Bone marrow (tissue), 2 donors: ENCODE measurements around the gene HLA-E.
A peak's percentile ranks its signal among the peaks of the same experiment; 100 is the strongest.
"Not testable (repeated sequence)": the region's sequence is repeated elsewhere in the genome, so short reads cannot be mapped to it uniquely, and the experiment has no call there.

Experiments used
- DNase-seq, 2 donors: peaks; one replicate each; lab custom pipeline; 2025; lab: John Stamatoyannopoulos, UW

The HLA-E gene

DNA sequence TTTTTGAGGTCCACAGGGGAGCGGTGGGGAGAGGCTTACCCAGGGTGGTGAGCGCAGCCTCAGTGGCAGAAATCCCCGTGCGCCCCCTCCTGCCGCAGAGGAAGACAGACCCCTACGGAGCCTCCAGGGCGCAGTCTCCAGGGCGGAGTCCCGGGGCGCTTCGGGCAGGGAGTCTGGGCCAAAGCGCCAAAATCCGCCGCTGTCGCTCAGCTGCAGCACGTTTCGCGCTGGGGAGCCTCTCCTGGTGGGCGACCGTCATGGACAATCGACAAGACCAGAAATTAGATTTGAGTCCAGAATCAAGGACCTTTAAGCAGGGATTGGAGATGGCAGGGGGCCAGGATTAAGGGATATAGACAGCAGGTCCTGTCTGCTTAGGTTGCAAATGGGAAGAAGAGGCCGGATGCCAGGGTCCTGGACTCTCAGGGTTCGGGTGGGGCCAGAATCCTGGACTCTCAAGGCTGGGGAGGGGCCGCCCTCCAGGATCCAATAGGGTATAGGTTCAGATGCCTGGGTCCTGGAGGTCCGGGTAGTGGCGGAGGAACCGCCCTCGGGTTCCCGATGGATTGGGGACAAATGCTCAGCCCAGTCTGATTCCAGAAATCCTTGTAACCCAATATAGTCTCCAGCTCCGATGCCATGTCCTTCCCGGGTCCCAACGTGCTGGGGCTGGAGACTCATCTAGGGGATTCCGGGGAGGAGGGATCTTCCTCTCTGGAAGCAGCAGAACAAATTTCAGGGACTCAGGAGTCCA is 7.9 kb upstream of the HLA-E start:
- DNase-seq, result no peak

DNA sequence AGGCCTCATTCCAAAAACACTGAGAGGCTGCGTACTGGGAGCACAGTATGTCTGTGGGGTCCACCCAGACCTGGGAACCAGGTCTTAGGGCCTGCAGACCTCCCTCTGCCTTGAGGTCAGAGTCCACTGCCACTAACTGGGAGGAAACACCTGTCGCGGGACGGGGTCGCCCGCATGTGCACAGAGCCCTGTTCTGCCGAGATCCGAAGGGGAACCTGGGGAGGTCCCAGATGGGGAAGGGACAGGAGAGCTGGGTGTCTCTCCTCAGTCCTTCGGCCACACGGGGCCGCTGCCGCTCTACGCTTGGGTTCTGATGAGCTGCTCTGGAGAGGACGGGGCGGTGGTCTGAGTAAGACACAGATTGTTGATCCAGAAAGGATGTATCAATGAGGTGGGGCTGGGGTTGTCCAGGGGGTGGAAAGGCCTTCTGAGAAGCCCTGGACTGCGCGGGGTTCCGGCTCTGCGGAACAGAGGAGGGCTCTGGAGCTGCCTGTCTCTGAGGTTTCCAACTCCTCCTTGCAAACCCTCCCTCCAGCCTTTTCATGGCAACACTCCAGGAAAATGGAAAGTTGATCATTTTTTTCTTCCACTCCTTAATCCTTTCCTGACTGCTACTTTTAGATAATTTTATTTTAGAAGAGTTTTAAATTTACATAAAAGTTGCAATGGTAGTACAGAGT is 7.2 kb upstream of the HLA-E start:
- DNase-seq, result peak; percentile 42 to 86

DNA sequence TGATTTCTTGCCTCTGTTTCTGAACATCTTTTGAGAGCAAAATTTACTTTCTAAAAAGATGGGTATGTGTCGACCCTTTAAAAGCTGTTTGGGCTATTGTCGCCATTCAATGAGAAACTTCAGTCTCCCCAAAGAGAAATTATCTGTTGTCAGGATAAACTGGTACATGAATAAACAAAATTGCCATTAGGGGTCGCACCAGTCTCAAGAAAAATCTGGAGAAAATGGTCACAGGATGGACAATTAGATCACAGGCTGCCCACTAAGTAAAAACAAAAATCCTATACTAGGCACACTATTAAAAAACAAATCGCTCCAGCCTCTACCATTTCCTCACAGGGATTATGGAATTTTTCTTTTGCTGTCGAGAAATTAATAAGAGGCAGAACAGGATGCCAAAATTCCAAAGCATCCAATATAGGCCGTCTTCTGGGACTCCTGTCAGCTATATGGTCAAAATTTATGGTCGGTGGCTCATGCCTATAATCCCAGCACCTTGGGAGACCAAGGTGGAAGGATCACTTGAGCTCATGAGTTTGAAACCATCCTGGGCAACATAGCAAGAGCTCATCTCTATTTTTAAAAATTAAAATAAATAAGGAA is 5.5 kb upstream of the HLA-E start:
- DNase-seq, result peak in 1 of 2 donors; percentile 44

GRCh38 chr6:30485236-30485635 is 4.1 kb upstream of the HLA-E start:
- DNase-seq, result no peak

- DNase-seq, result no peak
Observed at GRCh38 chr6:30487926-30488325, 1.4 kb upstream of the HLA-E start.

- DNase-seq, result not testable (repeated sequence)
Observed at GRCh38 chr6:30488697-30489080, 620 bp upstream of the HLA-E start.

DNA sequence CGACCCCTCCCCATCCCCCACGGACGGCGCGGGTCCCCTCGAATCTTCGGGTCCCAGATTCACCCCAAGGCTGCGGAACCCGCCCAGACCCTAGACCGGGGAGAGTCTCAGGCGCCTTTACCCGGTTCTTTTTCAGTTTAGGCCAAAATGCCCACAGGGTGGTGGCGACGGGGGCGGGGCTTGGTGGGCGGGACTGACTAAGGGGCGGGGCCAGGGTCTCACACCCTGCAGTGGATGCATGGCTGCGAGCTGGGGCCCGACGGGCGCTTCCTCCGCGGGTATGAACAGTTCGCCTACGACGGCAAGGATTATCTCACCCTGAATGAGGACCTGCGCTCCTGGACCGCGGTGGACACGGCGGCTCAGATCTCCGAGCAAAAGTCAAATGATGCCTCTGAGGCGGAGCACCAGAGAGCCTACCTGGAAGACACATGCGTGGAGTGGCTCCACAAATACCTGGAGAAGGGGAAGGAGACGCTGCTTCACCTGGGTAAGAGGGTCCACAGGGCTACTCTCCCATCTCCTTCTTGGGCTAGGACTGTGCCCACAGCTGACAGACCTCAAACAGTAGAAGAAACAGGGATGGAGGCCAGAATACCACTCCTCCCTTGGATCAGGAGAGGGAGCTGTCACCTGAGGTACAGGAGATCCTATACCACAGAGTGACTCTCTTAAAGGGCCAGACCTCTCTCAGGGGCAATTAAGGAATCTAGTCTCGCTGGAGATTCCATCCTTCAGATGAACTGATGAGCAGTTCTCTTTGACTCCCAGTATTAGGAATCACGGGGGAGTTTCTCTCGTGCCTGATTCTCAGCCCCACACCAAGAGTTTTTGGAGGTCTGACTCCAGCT is 942 bp downstream of the HLA-E start:
- peak; percentile 17 to 70 for DNase-seq

GRCh38 chr6:30491291-30491953 is 2.1 kb downstream of the HLA-E start:
- not testable (repeated sequence) for DNase-seq

GRCh38 chr6:30491991-30492952 is 3.0 kb downstream of the HLA-E start:
- DNase-seq, result no peak

GRCh38 chr6:30493643-30494250 is 4.4 kb downstream of the HLA-E start:
- DNase-seq, result no peak

- no peak for DNase-seq
Observed at GRCh38 chr6:30494291-30494861, 5.1 kb downstream of the HLA-E start.

GRCh38 chr6:30495060-30495459 is 5.8 kb downstream of the HLA-E start:
- DNase-seq, result not testable (repeated sequence)

GRCh38 chr6:30495993-30496392 is 6.7 kb downstream of the HLA-E start:
- DNase-seq, result no peak

DNA sequence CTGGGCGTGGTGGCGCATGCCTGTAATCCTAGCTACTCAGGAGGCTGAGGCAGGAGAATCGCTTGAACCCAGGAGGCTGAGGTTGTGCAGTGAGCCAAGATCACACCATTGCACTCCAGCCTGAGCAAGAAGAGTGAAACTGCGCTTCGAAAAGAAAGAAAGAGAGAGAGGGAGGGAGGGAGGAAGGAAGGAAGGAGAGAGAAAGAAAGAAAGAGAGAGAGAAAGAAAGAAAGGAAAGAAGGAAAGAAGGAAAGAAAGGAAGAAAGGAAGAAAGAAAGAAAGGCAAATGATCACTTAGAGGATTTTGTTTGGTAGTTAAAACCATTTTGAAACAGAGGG is 7.9 kb downstream of the HLA-E start:
- not testable (repeated sequence) for DNase-seq

DNA sequence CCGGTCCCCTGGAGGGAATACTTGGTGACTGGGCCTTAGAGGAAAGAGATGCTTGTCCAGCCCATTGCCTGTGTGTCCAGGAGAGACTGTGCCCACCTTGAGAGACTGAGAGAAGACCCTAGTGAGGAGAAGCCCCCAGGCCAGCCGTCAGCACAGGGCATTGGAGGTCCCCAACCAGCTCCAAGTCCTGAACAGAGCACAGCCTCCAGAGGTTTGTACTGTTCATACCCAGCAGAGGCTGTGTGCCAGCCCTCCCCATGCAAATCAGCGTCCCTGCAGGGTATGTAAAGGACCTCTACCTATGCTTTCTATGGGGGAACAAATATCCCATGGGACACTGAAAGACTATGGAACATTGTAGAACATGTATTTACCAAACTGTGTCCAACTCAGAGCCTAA is 8.4 kb downstream of the HLA-E start:
- no peak for DNase-seq

DNA sequence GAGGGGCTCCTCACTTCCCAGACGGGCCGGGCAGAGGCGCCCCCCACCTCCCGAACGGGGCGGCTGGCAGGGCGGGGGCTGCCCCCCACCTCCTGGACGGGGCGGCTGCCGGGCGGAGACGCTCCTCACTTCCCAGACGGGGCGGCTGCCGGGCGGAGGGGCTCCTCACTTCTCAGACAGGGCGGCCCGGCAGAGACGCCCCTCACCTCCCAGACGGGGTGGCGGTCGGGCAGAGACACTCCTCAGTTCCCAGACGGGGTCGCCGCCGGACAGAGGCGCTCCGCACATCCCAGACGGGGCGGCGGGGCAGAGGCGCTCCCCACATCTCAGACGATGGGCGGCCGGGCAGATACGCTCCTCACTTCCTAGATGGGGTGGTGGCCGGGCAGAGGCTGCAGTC is 9.4 kb downstream of the HLA-E start:
- not testable (repeated sequence) for DNase-seq

GRCh38 chr6:30500421-30501355 is 11.4 kb downstream of the HLA-E start:
- peak in 1 of 2 donors; percentile 13 for DNase-seq
